Measurements from ENCODE around the gene ETV2.

DNA sequence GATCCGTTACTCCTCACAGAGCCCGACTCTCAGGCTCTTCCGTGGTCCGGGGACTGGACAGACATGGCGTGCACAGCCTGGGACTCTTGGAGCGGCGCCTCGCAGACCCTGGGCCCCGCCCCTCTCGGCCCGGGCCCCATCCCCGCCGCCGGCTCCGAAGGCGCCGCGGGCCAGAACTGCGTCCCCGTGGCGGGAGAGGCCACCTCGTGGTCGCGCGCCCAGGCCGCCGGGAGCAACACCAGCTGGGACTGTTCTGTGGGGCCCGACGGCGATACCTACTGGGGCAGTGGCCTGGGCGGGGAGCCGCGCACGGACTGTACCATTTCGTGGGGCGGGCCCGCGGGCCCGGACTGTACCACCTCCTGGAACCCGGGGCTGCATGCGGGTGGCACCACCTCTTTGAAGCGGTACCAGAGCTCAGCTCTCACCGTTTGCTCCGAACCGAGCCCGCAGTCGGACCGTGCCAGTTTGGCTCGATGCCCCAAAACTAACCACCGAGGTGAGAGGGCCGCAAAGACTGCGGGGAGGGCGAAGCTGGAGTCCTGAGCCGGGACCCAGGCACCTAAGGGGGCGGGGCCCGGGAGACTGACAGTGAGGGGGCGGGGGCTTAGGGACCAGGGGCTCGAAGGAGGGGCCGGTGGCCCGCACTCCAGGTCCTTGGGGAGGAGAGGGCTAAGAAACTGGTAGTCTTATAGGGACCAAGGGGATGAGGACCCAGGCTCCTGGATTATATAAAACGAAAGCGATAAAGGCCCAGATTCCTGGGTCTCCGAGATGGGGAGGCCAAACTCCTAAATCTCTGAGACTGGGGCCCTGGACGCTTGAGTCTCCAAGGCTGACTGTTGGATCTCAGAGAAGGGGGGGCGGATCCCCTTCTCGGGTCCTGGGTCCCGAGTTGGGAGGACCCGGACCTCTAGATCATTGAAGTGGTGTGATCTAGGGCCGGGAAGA lies 2.0 kb downstream of the ETV2 start:
- TF ChIP-seq, protein P1, sequence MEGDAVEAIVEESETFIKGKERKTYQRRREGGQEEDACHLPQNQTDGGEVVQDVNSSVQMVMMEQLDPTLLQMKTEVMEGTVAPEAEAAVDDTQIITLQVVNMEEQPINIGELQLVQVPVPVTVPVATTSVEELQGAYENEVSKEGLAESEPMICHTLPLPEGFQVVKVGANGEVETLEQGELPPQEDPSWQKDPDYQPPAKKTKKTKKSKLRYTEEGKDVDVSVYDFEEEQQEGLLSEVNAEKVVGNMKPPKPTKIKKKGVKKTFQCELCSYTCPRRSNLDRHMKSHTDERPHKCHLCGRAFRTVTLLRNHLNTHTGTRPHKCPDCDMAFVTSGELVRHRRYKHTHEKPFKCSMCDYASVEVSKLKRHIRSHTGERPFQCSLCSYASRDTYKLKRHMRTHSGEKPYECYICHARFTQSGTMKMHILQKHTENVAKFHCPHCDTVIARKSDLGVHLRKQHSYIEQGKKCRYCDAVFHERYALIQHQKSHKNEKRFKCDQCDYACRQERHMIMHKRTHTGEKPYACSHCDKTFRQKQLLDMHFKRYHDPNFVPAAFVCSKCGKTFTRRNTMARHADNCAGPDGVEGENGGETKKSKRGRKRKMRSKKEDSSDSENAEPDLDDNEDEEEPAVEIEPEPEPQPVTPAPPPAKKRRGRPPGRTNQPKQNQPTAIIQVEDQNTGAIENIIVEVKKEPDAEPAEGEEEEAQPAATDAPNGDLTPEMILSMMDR (IDR thresholded peaks at IDR 0.05; ENCODE audit: low read depth, low read length) = 0 out of 2 replicates have a peak, but pooled peaks have one; percentile 6
- TF ChIP-seq EZH2phosphoT487 (IDR thresholded peaks at IDR 0.05; ENCODE audit: low read depth) = no peak
